GM18870 (cell line): ENCODE data around the gene NUCB1.
"Not testable (repeated sequence)": the region's sequence is repeated elsewhere in the genome, so short reads cannot be mapped to it uniquely, and the experiment has no call there.

ENCODE experiments used
- ATAC-seq: cut with Tn5 transposase; IDR thresholded peaks from one replicate; pipeline ENCODE4 v1.9.1; 2021; ENCODE audit warnings: moderate library complexity; ENCODE audit not compliant: unreplicated experiment

Gene NUCB1

DNA sequence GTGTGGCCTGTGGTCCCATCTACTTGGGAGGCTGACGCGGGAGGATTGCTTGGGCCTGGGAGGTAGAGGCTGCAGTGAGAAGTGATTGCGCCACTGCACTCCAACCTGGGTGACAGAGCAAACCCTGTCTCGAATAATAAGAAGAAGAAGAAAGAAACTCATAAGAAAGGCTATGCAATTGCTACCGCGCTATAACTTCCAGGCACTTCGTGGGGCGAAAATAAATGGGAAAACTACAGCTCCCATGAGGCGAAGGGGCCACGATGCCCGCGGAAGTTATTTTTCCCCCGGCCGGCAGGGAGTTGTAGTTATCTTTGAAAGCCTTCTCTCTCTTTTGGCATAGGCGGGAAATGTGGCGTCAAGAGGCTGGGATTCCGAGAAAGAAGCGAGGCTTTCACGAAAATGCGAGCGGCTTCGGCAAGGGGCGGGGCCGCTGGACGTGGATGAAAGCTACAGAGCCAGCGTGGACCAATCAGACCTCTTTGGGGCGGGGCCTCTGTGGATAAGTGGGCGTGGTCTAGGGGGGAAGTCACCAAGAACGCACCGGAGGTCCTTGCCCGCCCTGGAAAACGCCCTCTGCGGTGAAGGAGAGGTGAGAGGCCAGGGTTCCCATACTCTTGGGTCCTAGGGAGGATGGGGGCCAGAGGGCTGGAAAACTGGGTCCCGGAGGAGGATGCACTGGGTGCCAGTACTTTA, at the start of gene NUCB1:
Gene NUCB1 (plus strand): TSS at position 532 of the 696 bp plus-strand sequence. CDS start 485 bp downstream, outside the sequence.
- peak; percentile 68 for ATAC-seq

DNA sequence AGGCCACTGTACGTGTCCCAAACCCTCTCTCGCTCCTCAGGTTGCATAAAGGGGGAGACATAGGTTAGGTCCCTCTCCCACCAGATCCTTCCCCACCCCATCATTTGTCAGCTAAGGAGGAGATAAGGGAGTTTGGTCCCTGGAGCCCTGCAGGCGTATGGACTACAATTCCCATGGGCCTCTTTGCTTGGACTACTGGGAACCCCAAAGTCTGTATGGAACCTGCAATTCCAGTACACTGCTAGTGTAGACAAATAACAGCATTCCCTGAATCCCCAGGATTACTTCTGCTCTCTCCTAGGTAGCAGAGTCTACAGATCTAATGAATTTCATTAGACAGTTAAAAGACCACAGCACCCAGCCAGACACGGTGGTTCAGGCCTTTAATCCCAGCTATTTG, 47.8 kb upstream of the NUCB1 start:
- no peak for ATAC-seq

DNA sequence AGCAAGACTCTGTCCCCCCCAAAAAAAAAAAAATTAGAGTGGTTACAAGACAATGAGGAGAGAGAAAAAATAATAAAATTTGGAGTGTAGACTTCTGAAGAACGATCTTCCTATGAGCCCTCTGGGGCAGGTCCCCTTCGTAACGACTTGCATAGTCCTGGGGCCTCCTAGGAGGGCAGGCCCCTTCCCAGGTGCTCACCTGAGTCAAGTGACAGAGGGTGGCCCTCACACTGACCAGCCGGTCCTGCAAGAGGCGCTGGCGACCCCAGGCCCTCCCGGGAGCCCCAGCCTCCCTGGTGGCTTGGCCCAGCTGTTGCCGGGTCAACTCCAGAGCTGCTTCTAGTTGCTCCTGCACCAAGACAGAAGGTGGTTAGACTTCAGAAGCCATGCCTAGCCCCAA, 46.6 kb upstream of the NUCB1 start:
- ATAC-seq: no peak

DNA sequence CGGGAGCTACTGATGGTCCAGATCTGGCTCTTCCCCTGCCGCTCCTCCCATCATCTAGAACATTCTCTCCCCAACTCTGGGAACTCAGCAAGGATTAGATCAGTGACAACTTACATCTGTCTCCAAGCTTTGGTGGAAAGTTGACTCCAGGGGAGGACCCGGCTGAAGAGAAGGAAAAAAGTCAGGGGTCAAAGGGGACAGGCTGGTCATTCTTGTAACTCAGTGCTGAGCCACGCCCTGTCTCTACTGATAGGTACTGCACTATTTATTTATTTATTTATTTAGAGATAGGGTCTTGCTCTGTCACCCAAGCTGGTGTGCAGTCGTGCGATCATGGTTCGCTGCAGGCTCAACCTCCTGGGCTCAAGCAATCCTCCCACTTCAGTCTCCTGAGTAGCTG, 46.0 kb upstream of the NUCB1 start:
- ATAC-seq: no peak

DNA sequence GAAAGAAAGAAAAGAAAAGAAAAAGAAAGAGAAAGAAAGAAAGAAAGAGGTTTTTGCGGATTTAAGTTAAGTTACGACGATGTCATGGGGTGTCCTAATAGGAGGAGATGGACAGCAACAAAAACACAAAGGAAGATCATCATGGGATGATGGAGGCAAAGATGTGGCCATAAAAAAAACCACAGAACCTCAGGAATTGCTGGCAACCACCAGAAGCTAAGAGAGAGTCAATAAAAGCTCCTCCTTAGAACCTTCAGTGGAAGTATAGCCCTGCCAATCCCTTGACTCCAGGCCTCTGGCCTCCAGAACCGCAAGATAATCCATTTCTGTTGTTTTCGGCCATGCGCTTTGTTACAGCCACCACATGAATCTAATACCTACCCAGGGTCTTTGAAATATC, 43.2 kb upstream of the NUCB1 start:
- ATAC-seq: no peak

DNA sequence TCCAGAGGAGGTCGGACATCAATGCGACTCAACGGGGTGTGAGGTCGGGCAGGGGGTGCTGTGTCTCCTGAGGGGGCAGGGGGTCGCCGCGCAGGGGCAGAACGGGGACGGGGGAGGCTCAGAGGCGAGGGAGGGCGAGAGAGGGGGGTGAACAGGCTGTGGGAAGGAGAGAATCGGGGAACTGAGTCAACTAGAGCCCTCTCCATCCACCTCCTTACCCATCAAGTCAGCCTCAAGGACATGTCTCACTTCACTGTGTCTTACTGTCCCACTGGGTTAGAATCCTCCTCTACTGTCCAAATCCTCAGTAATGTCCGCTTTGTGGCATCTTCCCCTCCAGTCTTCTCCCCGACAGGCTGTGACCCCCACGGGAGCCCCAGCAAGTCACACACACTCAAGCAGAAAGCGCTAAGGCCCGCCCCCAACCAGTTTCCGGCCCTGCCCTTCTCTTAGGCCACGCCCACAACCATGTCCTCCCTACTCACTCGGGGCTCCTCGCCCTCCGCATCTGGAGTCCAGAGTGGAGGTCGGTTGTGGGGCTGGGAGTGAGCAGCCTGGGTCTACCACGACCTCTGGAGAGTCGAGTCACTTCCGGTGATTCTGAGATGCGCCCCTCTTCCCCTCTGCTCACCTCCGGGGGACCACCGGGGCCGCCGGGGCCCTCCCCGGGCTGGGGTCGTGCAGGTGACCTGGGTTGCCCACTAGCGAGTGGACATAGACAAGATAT, 41.0 kb upstream of the NUCB1 start:
- ATAC-seq: no peak

DNA sequence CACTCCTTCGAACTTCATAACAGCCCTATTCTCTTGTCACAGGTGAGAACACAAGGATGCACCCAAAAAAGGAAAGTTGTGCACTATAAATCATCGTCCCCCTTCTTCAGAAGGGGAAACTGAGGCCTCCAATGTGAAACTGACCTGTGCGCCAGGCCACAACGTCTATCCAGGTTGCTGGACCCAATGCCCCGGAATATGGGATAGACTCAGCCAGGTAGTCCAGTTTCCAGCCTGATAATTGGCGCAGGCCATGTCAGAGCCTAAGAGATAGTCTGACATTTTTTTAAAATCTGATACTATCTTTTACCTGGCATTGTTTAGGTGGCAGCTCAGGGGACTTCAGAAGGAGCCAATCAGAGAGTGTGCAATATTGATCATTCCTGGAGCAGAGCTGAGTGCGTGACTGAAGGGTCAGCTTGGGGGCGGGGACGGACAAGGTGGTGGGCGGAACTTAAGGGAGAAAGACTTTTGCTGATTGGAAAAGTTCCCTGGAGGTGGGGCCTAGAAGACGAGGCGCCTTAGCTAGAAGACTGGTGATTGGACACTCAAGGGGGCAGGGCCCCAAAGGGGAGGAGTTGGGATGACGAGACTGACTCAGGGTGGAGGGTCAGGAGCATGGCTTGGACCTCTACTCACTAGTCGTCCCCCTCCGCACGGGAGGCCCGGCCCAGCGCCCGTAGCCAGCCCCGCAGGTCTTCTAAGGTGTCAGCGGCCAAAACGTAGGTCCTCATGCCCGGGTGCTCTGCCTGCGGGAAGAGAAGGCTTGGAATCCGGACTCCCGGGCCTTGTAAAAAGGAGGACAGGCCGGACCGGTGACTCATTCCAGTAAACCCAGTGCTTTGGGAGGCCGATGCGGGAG, 40.2 kb upstream of the NUCB1 start:
- ATAC-seq: no peak

DNA sequence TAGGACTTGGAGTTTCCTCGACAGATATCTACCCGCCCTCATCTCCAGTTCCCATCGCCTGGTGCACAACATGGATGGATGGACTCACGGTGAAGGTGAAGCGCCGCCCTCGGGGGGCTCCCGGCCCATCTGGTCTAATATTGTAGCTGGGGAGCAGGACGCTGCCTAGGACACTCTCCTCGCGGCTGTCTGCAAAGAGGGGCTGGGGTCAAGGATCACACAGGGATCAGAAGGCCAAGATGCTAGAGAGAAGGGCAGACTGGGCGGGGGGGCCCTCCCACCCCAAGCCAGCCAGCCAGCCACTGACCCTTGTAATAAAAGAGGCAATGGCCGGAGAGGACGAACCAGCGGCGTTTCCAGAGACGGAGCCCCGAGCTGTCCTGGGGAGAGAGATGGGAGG, 38.8 kb upstream of the NUCB1 start:
- ATAC-seq: no peak

DNA sequence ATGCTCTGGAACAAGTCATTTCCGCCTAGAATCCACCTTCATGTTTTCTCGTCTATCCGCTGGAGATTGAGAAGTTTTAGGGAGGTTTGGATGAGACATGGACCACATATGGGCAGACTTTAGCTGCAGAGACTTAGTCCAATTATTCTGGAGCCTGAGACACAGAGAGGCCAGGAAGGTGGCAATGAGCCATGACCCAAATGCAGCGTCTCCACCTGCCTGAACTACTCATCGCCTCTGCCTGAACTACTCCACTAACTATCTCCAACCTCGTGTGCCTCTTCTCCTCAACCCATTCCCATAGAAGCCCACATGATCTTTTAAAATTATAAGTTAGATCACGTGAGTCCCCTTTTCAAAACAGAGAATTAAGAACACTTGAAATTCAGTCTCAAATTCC, 37.3 kb upstream of the NUCB1 start:
- no peak for ATAC-seq

DNA sequence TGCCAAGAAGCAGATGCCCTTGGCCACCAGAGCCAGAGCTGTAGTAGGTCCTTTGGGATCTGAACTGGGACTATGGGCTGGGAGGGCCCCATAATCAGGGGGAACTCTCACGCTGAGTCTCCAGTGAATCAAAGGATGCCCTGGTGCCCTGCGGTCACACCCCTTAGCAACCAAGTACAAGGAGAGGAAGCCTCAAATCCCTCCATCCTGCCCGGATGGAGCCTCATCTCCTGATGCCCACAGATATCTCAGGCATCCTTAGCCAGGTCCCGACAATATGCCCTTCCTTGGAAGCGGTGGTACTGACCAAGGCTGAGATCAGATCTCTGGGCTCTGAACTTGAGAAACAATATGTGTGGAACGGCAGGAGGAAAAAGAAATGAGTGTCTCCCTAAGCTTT, 33.4 kb upstream of the NUCB1 start:
- no peak for ATAC-seq

DNA sequence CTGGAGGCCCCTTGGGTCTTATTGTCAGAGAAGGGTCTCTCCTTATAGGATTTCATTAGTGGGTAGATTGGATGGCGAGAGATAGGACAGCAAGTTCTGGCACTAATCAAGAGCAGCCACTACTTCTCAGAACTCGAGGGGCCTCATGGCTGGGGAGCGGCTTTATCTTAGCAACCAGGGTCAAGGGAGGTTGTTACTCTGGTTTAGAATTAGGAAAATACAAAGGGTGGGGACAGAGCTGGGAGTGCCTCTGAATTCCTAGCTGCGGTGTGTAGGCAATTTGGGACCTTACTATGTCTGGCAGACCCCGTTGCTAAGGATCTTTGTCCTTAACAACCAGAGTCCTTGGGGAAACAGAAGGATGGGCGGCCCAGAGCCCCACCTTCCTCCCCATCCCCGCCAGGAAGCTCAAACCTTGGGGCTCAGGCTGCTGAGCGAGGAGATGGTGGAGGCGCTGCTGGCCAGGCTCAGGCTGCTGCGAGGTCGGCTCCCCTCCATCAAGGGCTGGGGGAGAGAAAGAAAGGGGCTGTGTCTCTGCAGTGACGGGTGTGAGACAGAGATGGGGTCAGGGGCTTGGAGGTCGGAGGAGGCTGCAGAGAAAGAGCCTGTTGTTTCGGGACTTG, 32.9 kb upstream of the NUCB1 start:
- no peak for ATAC-seq

DNA sequence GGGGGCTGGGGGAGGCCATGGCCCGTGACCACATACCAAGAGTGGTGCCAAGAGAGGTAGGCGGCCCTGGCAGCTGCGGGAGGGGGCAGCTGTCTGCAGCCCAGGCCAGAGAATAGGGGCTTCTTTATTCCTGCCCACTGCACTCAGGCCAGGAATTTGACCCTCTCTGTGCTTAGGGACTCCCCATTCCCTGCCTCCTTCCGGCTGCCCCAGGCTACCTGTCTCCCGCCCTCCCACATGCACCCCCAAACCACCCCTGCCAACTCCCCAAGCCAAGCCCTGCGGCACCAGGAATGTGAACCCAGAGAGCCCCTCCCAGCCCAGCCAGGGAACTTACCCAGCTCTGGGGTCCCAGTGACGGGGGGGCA, 32.4 kb upstream of the NUCB1 start:
- ATAC-seq: no peak

DNA sequence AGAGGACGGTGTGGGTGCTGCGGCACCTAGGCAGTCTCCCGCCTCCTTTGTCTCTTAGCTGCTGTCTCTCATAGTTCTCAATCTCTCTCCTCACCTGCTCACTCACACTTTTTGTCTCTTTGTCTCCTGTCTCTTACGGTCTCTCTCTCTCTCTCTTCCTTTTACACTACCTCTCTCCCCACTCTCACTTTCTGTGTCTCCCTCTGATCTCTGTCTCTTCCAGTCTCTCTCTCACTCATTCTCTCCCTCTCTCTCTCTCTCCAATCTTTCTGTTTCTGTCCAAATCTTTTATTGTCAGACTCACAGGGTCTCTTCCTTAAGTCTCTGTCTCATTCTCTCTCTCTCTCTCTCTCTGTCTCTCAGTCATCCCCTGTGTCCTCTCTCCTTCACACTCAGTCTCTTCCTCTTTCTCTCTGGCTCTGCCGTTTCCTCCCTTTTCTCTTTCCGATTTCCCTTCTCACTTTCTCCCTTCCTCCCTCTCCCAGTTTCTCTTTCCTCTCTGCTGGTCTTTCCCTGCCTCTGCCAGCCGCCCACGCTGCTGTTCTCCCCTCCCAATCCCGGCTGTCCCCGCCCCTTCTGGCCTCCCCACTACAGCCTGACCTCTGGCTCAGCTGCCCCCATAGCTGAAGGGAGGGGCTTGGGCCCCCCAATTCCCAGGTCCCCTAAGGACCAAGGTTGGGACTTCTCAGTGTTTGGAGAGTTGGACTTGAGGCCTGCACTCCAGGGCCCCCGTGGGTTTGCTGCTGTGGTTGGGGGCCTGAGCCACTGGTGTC, 31.8 kb upstream of the NUCB1 start, which contains the start of gene PLEKHA4:
Gene PLEKHA4 (minus strand): TSS at position 504 of the 773 bp plus-strand sequence. CDS start 997 bp downstream, outside the sequence.
- ATAC-seq: no peak

DNA sequence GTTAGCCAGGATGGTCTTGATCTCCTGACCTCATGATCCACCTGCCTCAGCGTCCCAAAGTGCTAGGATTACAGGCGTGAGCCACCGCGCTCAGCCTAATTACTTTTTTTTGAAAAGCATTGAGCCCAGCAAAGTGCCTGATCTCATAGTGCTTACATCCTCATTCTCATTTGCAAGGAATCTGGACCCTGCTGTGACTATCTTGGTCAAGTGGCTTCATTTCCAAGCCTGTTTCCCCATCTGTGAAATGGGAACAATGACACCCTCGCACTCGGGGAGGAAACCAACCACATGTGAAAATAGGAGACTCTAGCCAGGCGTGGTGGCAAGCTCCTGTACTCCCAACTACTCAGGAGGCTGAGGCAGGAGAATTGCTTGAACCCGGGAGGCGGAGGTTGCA, 30.1 kb upstream of the NUCB1 start:
- no peak for ATAC-seq

DNA sequence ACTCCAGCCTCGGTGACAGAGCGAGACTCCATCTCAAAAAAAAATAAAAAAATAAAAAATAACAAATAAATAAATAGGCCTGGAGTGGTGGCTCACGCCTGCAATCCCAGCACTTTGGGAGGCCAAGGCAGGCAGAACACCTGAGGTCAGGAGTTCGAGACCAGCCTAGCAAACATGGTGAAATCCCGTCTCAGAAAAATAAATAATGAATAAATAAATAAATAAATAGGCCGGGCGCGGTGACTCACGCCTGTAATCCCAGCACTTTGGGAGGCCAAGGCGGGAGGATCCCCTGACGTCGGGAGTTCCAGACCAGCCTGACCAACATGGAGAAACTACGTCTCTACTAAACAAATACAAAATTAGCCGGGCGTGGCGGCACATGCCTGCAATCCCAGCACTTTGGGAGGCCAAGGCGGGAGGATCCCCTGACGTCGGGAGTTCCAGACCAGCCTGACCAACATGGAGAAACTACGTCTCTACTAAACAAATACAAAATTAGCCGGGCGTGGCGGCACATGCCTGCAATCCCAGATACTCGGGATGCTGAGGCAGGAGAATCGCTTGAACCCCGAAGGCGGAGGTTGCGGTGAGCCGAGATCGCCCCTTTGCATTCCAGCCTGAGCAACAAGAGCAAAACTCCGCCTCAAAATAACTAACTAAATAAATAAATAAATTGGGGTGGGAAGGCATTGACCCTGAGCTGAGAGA, 28.5 kb upstream of the NUCB1 start:
- ATAC-seq: not testable (repeated sequence)

DNA sequence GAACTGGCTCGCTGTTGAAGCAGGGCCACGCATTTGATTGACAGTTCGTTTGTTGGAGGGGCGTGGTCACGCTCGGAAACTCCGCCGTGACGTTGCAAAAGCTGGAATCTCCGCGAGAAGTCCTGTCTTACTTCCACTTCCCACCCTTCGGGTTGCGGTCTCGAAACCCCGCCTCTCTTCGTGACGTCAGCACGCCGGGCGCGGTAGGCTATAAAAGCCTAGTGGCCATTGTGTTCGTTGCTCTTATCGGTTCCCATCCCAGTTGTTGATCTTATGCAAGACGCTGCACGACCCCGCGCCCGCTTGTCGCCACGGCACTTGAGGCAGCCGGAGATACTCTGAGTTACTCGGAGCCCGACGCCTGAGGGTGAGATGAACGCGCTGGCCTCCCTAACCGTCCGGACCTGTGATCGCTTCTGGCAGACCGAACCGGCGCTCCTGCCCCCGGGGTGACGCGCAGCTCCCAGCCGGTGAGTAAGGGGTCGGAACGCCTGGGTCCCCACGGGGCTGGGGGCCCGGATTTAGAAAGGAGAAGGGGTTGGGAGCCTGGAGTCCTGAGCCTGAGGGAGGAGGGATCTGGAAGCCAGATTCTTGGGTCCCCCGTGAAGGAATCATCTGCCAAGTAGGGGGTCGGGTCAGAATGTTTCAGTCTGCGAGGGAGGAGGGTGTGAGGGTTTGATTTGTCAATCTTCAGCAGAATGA, 27.8 kb upstream of the NUCB1 start, which contains the start of gene PPP1R15A:
Gene PPP1R15A (plus strand): TSS at position 240 of the 702 bp plus-strand sequence. CDS start 813 bp downstream, outside the sequence.
- peak; percentile 37 for ATAC-seq

DNA sequence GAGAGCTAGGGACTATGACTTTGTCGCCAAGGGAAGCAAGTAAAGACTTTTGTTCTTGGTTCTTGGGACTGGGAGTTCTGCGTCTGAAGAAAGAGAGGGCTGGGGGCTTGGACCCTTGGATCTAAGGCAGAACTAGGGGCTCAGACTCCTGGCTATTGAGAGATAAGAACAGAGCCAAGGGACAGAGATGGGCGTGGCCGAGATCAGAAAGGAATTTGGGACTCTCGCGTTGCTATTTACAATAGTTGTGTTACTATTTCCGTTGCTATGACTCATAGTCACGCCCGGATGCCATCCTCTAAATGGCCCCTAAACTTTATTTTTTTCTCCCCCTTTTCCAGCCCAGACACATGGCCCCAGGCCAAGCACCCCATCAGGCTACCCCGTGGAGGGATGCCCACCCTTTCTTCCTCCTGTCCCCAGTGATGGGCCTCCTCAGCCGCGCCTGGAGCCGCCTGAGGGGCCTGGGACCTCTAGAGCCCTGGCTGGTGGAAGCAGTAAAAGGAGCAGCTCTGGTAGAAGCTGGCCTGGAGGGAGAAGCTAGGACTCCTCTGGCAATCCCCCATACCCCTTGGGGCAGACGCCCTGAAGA, 27.1 kb upstream of the NUCB1 start:
- no peak for ATAC-seq

DNA sequence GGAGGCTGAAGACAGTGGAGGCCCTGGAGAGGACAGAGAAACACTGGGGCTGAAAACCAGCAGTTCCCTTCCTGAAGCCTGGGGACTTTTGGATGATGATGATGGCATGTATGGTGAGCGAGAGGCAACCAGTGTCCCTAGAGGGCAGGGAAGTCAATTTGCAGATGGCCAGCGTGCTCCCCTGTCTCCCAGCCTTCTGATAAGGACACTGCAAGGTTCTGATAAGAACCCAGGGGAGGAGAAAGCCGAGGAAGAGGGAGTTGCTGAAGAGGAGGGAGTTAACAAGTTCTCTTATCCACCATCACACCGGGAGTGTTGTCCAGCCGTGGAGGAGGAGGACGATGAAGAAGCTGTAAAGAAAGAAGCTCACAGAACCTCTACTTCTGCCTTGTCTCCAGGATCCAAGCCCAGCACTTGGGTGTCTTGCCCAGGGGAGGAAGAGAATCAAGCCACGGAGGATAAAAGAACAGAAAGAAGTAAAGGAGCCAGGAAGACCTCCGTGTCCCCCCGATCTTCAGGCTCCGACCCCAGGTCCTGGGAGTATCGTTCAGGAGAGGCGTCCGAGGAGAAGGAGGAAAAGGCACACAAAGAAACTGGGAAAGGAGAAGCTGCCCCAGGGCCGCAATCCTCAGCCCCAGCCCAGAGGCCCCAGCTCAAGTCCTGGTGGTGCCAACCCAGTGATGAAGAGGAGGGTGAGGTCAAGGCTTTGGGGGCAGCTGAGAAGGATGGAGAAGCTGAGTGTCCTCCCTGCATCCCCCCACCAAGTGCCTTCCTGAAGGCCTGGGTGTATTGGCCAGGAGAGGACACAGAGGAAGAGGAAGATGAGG, 26.4 kb upstream of the NUCB1 start:
- ATAC-seq: no peak
